ENCODE measurements around the gene SKI. TPM values are rescaled to one million over a fixed set of nuclear protein-coding genes. Genes with fewer than 3 reads are reported as not detected.

SKI gene
- total RNA-seq, 1 donor from 2014 or later = 13.5 TPM

- TF ChIP-seq CTCF (conservative IDR thresholded peaks at IDR 0.05; ENCODE audit: low read depth, low read length) = no peak
- no peak for DNase-seq (ENCODE audit: low read depth)
- no peak overlapping the region for H3K4me3 ChIP-seq (ENCODE audit: low read depth, low read length)
Measured at GRCh38 chr1:2340918-2341254, 112.8 kb downstream of the SKI start.

- H3K4me3 ChIP-seq (ENCODE audit: low read depth, low read length) = no peak overlapping the region
- no peak for TF ChIP-seq CTCF (conservative IDR thresholded peaks at IDR 0.05; ENCODE audit: low read depth, low read length)
- no peak for DNase-seq (ENCODE audit: low read depth)
Measured at GRCh38 chr1:2341706-2342383, 113.7 kb downstream of the SKI start.

DNA sequence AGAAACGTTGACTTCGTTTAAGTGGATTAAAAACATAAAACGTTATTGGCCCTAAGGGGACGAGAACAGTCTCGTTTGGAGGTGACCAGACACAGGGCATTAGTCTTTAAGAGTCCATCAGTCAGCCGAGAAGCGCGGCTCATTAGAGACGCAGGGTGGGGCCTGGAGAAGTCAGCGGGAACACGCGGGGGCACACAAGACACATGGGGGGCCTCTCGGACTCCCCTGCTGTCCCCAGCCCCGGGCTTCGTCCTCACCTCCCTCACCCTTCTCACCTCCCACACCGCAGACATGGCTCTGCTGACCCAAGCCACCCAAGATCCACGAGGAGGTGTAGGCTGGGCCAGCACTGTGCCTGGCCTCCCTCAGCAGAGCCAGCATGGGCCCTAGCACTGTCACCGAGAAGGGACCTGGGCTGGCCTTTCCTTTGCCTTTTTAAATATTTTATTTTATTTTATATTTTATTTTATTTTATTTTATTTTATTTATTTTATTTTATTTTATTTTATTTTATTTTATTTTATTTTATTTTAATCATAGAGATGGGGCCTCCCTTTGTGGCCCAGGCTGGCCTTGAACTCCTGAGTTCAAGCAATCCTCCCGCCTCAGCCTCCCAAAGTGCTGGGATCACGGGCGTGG lies 114.4 kb downstream of the SKI start:
- no peak overlapping the region for H3K4me3 ChIP-seq (ENCODE audit: low read depth, low read length)
- DNase-seq (ENCODE audit: low read depth) = no peak
- no peak for TF ChIP-seq CTCF (conservative IDR thresholded peaks at IDR 0.05; ENCODE audit: low read depth, low read length)

GRCh38 chr1:2343023-2343935 lies 115.2 kb downstream of the SKI start:
- DNase-seq (ENCODE audit: low read depth) = no peak
- H3K4me3 ChIP-seq (ENCODE audit: low read depth, low read length) = no peak overlapping the region
- no peak for TF ChIP-seq CTCF (conservative IDR thresholded peaks at IDR 0.05; ENCODE audit: low read depth, low read length)

DNA sequence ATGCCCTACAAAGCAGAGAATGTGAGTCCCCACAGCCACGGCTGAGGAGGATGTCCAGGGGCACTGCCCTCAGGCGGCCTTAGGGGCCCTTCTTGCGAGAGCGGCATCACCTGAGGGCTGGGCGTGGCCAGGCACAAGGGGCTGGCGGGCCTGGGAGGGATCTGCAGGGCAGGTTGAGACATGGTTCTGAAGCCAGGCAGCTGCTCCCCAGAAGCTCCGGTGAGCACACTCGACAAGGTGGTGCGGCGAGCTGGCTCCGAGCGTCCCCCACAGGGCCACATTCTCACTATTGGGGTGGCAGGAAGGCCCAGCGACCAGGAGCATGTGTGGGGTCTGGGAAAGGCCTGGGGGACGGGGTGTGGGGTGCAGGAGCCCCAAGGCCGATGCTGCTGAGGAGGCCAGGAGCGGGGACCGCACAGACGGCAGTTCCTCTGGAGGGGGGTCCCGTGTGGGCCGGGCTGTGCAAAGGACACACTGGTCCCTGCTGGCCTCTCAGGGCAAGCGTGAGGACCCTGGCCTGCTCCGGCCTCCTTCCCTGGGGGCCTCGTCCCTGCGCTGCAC lies 116.1 kb downstream of the SKI start:
- no peak for TF ChIP-seq CTCF (conservative IDR thresholded peaks at IDR 0.05; ENCODE audit: low read depth, low read length)
- DNase-seq (ENCODE audit: low read depth) = no peak
- no peak overlapping the region for H3K4me3 ChIP-seq (ENCODE audit: low read depth, low read length)

- DNase-seq (ENCODE audit: low read depth) = no peak
- H3K4me3 ChIP-seq (ENCODE audit: low read depth, low read length) = no peak overlapping the region
- no peak for TF ChIP-seq CTCF (conservative IDR thresholded peaks at IDR 0.05; ENCODE audit: low read depth, low read length)
Measured at GRCh38 chr1:2344744-2345296, 116.7 kb downstream of the SKI start.

Data from epithelial cell of proximal tubule (primary cell).